Stimulated activated effector memory CD8-positive, alpha-beta T cell treated with anti-CD3 and anti-CD28 coated beads, Interleukin-12 subunit alpha, Interleukin-12 subunit beta, amount 100 ng/mL, for 72 hours (primary cell): ENCODE data around the gene CD2BP2.
A peak's percentile ranks its signal among the peaks of the same experiment; 100 is the strongest.
"Not testable (repeated sequence)": the region's sequence is repeated elsewhere in the genome, so short reads cannot be mapped to it uniquely, and the experiment has no call there.

Experiments used
- ATAC-seq: fragments of 150-1000 bp; cut with Tn5 transposase; 2 replicates; pipeline ENCODE4 v1.10.0; 2021
- DNase-seq, 2 donors: peaks; one replicate each; pipeline ENCODE4 v3.0.0; 2021 to 2022; ENCODE audit warnings: low spot score in 2 of 2
- H3K27ac Mint-ChIP-seq: one replicate; pipeline ENCODE4 v1.8.0; 2022; ENCODE audit warnings: mild to moderate bottlenecking, mixed read lengths
- H3K36me3 Mint-ChIP-seq: one replicate; pipeline ENCODE4 v1.8.0; 2022; ENCODE audit warnings: mild to moderate bottlenecking, mixed read lengths
- H3K4me1 Mint-ChIP-seq: one replicate; pipeline ENCODE4 v1.8.0; 2022; ENCODE audit warnings: mixed read lengths
- H3K4me3 Mint-ChIP-seq: one replicate; pipeline ENCODE4 v1.8.0; 2022; ENCODE audit warnings: mild to moderate bottlenecking, mixed read lengths
- H3K9me3 Mint-ChIP-seq: one replicate; pipeline ENCODE4 v1.8.0; 2022; ENCODE audit warnings: mixed read lengths

Gene CD2BP2

GRCh38 chr16:30343491-30343820 lies 11.7 kb downstream of the CD2BP2 start:
- H3K9me3 Mint-ChIP-seq, ATAC-seq, H3K4me3 Mint-ChIP-seq, H3K4me1 Mint-ChIP-seq, H3K27ac Mint-ChIP-seq, DNase-seq, H3K36me3 Mint-ChIP-seq: not testable (repeated sequence)

GRCh38 chr16:30342751-30343490 lies 12.2 kb downstream of the CD2BP2 start:
- no peaks in the 10 kb centered on the region for H3K4me1 Mint-ChIP-seq
- H3K9me3 Mint-ChIP-seq = no peaks in the 10 kb centered on the region
- peaks cover 4% of the 10 kb centered on the region for H3K36me3 Mint-ChIP-seq
- no peak overlapping the region for H3K4me3 Mint-ChIP-seq
- ATAC-seq = no peak
- DNase-seq = no peak
- no peak overlapping the region for H3K27ac Mint-ChIP-seq

GRCh38 chr16:30341971-30342370 lies 13.1 kb downstream of the CD2BP2 start:
- H3K4me3 Mint-ChIP-seq, H3K36me3 Mint-ChIP-seq, ATAC-seq, H3K27ac Mint-ChIP-seq, H3K9me3 Mint-ChIP-seq, H3K4me1 Mint-ChIP-seq, DNase-seq: not testable (repeated sequence)

- peaks cover 13% of the 10 kb centered on the region for H3K4me1 Mint-ChIP-seq
- H3K27ac Mint-ChIP-seq = no peak overlapping the region
- peaks cover 10% of the 10 kb centered on the region for H3K36me3 Mint-ChIP-seq
- no peak for DNase-seq
- no peaks in the 10 kb centered on the region for H3K9me3 Mint-ChIP-seq
- no peak for ATAC-seq
- no peak overlapping the region for H3K4me3 Mint-ChIP-seq
Measured at GRCh38 chr16:30340621-30341020, 14.5 kb downstream of the CD2BP2 start.

- not testable (repeated sequence) for H3K9me3 Mint-ChIP-seq, H3K27ac Mint-ChIP-seq, H3K4me3 Mint-ChIP-seq, DNase-seq, ATAC-seq, H3K36me3 Mint-ChIP-seq
- peaks cover 18% of the 10 kb centered on the region for H3K4me1 Mint-ChIP-seq
Measured at GRCh38 chr16:30338715-30339114, 16.4 kb downstream of the CD2BP2 start.

GRCh38 chr16:30337964-30338357 lies 17.1 kb downstream of the CD2BP2 start:
- not testable (repeated sequence) for DNase-seq, H3K9me3 Mint-ChIP-seq, H3K36me3 Mint-ChIP-seq, ATAC-seq, H3K4me3 Mint-ChIP-seq
- H3K27ac Mint-ChIP-seq = peak overlapping the region; percentile 39
- peaks cover 18% of the 10 kb centered on the region for H3K4me1 Mint-ChIP-seq

- peaks cover 18% of the 10 kb centered on the region for H3K4me1 Mint-ChIP-seq
- peak; percentile 33 for ATAC-seq
- DNase-seq = no peak
- H3K27ac Mint-ChIP-seq = peak overlapping the region; percentile 88
- peaks cover 10% of the 10 kb centered on the region for H3K36me3 Mint-ChIP-seq
- peak overlapping the region; percentile 81 for H3K4me3 Mint-ChIP-seq
- no peaks in the 10 kb centered on the region for H3K9me3 Mint-ChIP-seq
Measured at GRCh38 chr16:30335598-30336474, 19.3 kb downstream of the CD2BP2 start.

- Mint-ChIP-seq H3K4me3 (peak overlapping the region; percentile 81), H3K27ac (peak overlapping the region; percentile 88), H3K4me1 (peaks cover 18% of the 10 kb centered on the region)
- not testable (repeated sequence) for H3K36me3 Mint-ChIP-seq, H3K9me3 Mint-ChIP-seq
- ATAC-seq = peak; percentile 85
- DNase-seq = peak; percentile 84 to 95
Measured at GRCh38 chr16:30335028-30335597, 20.0 kb downstream of the CD2BP2 start.

- not testable (repeated sequence) for H3K36me3 Mint-ChIP-seq, H3K9me3 Mint-ChIP-seq
- H3K4me3 Mint-ChIP-seq = peak overlapping the region; percentile 81
- ATAC-seq = peak; percentile 96
- H3K27ac Mint-ChIP-seq = peak overlapping the region; percentile 88
- peaks cover 21% of the 10 kb centered on the region for H3K4me1 Mint-ChIP-seq
- peak; percentile 79 to 91 for DNase-seq
Measured at GRCh38 chr16:30334473-30334989, 20.6 kb downstream of the CD2BP2 start.

- H3K36me3 Mint-ChIP-seq = peaks cover 18% of the 10 kb centered on the region
- ATAC-seq, H3K4me1 Mint-ChIP-seq, H3K4me3 Mint-ChIP-seq, H3K9me3 Mint-ChIP-seq: not testable (repeated sequence)
- H3K27ac Mint-ChIP-seq = peak overlapping the region; percentile 34
- peak in 1 of 2 donors; percentile 32 for DNase-seq
Measured at GRCh38 chr16:30324220-30324619, 30.9 kb downstream of the CD2BP2 start.

- DNase-seq, H3K27ac Mint-ChIP-seq, H3K36me3 Mint-ChIP-seq, ATAC-seq, H3K9me3 Mint-ChIP-seq, H3K4me3 Mint-ChIP-seq: not testable (repeated sequence)
- peaks cover 12% of the 10 kb centered on the region for H3K4me1 Mint-ChIP-seq
Measured at GRCh38 chr16:30318647-30319046, 36.5 kb downstream of the CD2BP2 start.

- not testable (repeated sequence) for H3K36me3 Mint-ChIP-seq, H3K4me3 Mint-ChIP-seq, DNase-seq, ATAC-seq, H3K27ac Mint-ChIP-seq, H3K9me3 Mint-ChIP-seq
- peaks cover 36% of the 10 kb centered on the region for H3K4me1 Mint-ChIP-seq
Measured at GRCh38 chr16:30310937-30311336, 44.2 kb downstream of the CD2BP2 start.

GRCh38 chr16:30309255-30309654 lies 45.9 kb downstream of the CD2BP2 start:
- H3K9me3 Mint-ChIP-seq, DNase-seq, H3K4me3 Mint-ChIP-seq, ATAC-seq, H3K36me3 Mint-ChIP-seq: not testable (repeated sequence)
- H3K4me1 Mint-ChIP-seq = peaks cover 24% of the 10 kb centered on the region
- H3K27ac Mint-ChIP-seq = peak overlapping the region; percentile 80
